ENCODE results near the gene POLR2E. TPM values are rescaled to one million over a fixed set of nuclear protein-coding genes. Genes with fewer than 3 reads are reported as not detected.

Gene POLR2E
- polyA plus RNA-seq, 1 donor = 130 TPM

DNA sequence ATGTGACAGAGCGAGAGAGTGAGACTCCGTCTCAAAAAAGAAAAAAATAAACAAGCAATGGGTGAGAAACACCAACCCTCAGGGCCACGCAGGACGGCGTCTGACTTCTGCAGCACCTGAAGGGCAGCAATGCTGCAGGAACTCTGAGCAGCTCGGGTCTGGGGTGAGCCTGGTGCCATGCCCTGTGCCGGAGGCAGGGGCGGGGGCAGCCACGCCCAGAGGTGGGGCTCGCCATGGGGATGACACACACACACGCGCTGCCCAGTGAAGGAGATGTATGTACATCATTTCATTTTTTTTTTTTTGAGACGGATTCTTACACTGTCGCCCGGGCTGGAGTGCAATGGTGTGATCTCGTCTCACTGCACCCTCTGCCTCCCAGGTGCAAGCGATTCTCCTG, 32.9 kb upstream of the POLR2E start:
- Histone ChIP-seq H3K4me1 (ENCODE audit: control insufficient read depth, insufficient read depth, low read length) (peaks cover 20% of the 10 kb centered on the region), H3K9me3 (ENCODE audit: control insufficient read depth, low read depth, low read length) (peaks cover 10% of the 10 kb centered on the region), H3K4me3 (ENCODE audit: low read length) (no peak overlapping the region), H3K27ac (ENCODE audit: low read length) (no peak overlapping the region), H3K27me3 (ENCODE audit: control insufficient read depth, insufficient read depth, low read length) (no peaks in the 10 kb centered on the region), H3K36me3 (ENCODE audit: control insufficient read depth, insufficient read depth, low read length) (peaks cover 43% of the 10 kb centered on the region)
- WGBS (ENCODE audit: insufficient coverage, low lambda C conversion rate) = 90% methylated on average over 2 of the region's 17 CpGs
- DNase-seq = no peak

DNA sequence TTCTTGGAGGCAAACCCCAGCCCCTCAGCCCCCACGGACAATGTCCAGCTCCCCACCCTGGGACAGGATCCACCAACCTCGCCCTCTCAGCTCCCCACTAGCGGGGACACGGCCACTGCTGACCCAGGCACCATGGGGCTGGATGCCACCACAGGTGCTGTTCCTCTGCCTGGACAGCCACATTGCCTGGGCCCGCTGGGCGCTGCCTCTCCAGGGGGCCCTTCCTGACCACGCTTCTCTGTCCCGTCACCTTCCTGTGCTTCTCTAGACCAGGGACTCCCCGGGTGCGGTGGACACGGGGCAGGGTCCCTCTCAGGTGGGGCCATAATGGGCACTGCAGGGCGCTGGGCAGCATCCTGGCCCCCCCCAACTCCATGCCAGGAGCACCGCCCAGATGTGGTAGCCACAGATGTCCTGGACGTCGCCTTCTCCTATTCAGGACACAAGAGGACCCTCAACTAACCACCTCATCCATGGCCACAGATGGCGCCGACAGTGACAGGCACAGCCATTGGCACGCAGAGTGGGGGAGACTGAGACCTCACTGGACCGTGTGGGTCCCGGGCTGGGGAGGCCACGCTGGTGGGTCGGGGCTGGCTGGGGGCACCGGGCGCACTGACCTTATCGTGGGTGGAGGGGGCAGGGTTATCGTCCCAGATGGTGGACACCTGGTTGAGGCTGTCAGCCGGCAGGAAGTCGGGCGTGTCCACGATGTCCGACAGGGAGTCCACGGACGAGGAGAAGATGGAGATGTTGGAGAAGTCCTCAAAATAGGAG, 32.0 kb upstream of the POLR2E start:
- Histone ChIP-seq H3K27ac (ENCODE audit: low read length) (no peak overlapping the region), H3K4me1 (ENCODE audit: control insufficient read depth, insufficient read depth, low read length) (peaks cover 13% of the 10 kb centered on the region), H3K27me3 (ENCODE audit: control insufficient read depth, insufficient read depth, low read length) (no peaks in the 10 kb centered on the region), H3K36me3 (ENCODE audit: control insufficient read depth, insufficient read depth, low read length) (peaks cover 51% of the 10 kb centered on the region), H3K9me3 (ENCODE audit: control insufficient read depth, low read depth, low read length) (peaks cover 12% of the 10 kb centered on the region), H3K4me3 (ENCODE audit: low read length) (no peak overlapping the region)
- WGBS (ENCODE audit: insufficient coverage, low lambda C conversion rate) = no CpG with 5 or more reads among the region's 33 CpGs
- DNase-seq = no peak

DNA sequence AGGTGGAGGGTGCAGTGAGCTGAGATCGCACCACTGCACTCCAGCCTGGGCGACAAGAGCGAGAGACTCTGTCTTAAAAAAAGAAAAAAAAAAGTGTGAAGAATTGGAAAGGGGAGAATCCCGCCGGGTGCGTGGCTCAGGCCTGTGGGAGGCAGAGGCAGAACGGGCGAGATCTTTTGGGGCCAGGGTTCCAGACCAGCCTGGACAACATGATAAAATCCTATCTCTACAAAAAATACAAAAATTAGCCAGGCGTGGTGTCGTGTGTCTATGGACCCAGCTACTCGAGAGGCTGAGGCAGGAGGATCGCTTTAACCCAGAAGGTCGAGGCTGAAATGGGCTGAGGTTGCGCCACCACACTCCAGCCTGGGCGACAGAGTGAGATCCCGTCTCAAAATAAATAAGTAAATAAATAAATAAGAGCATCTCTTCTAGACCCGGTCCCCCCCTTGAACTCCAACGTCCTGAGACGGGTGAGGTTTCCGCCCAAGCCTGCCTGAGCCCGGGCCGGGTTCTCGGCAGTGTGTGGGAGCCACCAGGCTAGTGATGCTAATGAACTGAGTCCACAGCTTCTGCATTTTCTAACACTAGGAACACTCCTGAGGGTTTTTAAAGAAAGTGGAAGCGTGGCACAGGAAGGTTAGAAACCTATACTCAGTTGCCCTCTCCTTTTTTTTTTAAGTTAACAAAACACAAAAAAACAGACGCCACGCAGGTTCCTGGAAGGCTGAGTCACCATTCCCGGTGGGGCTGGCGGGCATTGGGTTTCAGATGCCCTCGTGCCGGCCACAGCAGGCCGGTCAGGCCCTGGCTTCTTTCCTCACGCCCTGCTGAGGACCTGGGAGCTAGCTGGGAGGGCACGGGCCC, 30.7 kb upstream of the POLR2E start:
- H3K4me1 ChIP-seq (ENCODE audit: control insufficient read depth, insufficient read depth, low read length) = peaks cover 2% of the 10 kb centered on the region
- no peak overlapping the region for H3K4me3 ChIP-seq (ENCODE audit: low read length)
- H3K36me3 ChIP-seq (ENCODE audit: control insufficient read depth, insufficient read depth, low read length) = peaks cover 64% of the 10 kb centered on the region
- H3K27me3 ChIP-seq (ENCODE audit: control insufficient read depth, insufficient read depth, low read length) = no peaks in the 10 kb centered on the region
- no peak overlapping the region for H3K27ac ChIP-seq (ENCODE audit: low read length)
- no peak for DNase-seq
- WGBS (ENCODE audit: insufficient coverage, low lambda C conversion rate) = 98% methylated on average over 8 of the region's 33 CpGs
- H3K9me3 ChIP-seq (ENCODE audit: control insufficient read depth, low read depth, low read length) = peaks cover 12% of the 10 kb centered on the region

- no CpG with 5 or more reads among the region's 23 CpGs for whole genome bisulfite sequencing (ENCODE audit: insufficient coverage, low lambda C conversion rate)
- Histone ChIP-seq H3K9me3 (ENCODE audit: control insufficient read depth, low read depth, low read length) (peaks cover 16% of the 10 kb centered on the region), H3K27ac (ENCODE audit: low read length) (no peak overlapping the region), H3K27me3 (ENCODE audit: control insufficient read depth, insufficient read depth, low read length) (no peaks in the 10 kb centered on the region), H3K4me1 (ENCODE audit: control insufficient read depth, insufficient read depth, low read length) (peaks cover 2% of the 10 kb centered on the region), H3K36me3 (ENCODE audit: control insufficient read depth, insufficient read depth, low read length) (peaks cover 79% of the 10 kb centered on the region), H3K4me3 (ENCODE audit: low read length) (no peak overlapping the region)
- DNase-seq = no peak
Observed at GRCh38 chr19:1123885-1124677, 28.9 kb upstream of the POLR2E start.

GRCh38 chr19:1123381-1123780, 28.2 kb upstream of the POLR2E start:
- Histone ChIP-seq H3K27me3 (ENCODE audit: control insufficient read depth, insufficient read depth, low read length) (no peaks in the 10 kb centered on the region), H3K36me3 (ENCODE audit: control insufficient read depth, insufficient read depth, low read length) (peaks cover 86% of the 10 kb centered on the region), H3K9me3 (ENCODE audit: control insufficient read depth, low read depth, low read length) (peaks cover 16% of the 10 kb centered on the region), H3K4me1 (ENCODE audit: control insufficient read depth, insufficient read depth, low read length) (peaks cover 2% of the 10 kb centered on the region), H3K27ac (ENCODE audit: low read length) (no peak overlapping the region), H3K4me3 (ENCODE audit: low read length) (no peak overlapping the region)
- DNase-seq = no peak
- WGBS (ENCODE audit: insufficient coverage, low lambda C conversion rate) = no CpG with 5 or more reads among the region's 20 CpGs

GRCh38 chr19:1122972-1123363, 27.8 kb upstream of the POLR2E start:
- peaks cover 2% of the 10 kb centered on the region for H3K4me1 ChIP-seq (ENCODE audit: control insufficient read depth, insufficient read depth, low read length)
- peaks cover 88% of the 10 kb centered on the region for H3K36me3 ChIP-seq (ENCODE audit: control insufficient read depth, insufficient read depth, low read length)
- H3K27ac ChIP-seq (ENCODE audit: low read length) = no peak overlapping the region
- no peak overlapping the region for H3K4me3 ChIP-seq (ENCODE audit: low read length)
- no peaks in the 10 kb centered on the region for H3K27me3 ChIP-seq (ENCODE audit: control insufficient read depth, insufficient read depth, low read length)
- WGBS (ENCODE audit: insufficient coverage, low lambda C conversion rate) = no CpG with 5 or more reads among the region's 21 CpGs
- H3K9me3 ChIP-seq (ENCODE audit: control insufficient read depth, low read depth, low read length) = peaks cover 16% of the 10 kb centered on the region
- peak in 1 of 2 donors; percentile 38 for DNase-seq

- DNase-seq = no peak
- Histone ChIP-seq H3K36me3 (ENCODE audit: control insufficient read depth, insufficient read depth, low read length) (peaks cover 92% of the 10 kb centered on the region), H3K27me3 (ENCODE audit: control insufficient read depth, insufficient read depth, low read length) (no peaks in the 10 kb centered on the region), H3K27ac (ENCODE audit: low read length) (no peak overlapping the region), H3K4me1 (ENCODE audit: control insufficient read depth, insufficient read depth, low read length) (peaks cover 2% of the 10 kb centered on the region), H3K9me3 (ENCODE audit: control insufficient read depth, low read depth, low read length) (peaks cover 16% of the 10 kb centered on the region), H3K4me3 (ENCODE audit: low read length) (no peak overlapping the region)
- WGBS (ENCODE audit: insufficient coverage, low lambda C conversion rate) = no CpG with 5 or more reads among the region's 63 CpGs
Observed at GRCh38 chr19:1122021-1122971, 27.1 kb upstream of the POLR2E start.

DNA sequence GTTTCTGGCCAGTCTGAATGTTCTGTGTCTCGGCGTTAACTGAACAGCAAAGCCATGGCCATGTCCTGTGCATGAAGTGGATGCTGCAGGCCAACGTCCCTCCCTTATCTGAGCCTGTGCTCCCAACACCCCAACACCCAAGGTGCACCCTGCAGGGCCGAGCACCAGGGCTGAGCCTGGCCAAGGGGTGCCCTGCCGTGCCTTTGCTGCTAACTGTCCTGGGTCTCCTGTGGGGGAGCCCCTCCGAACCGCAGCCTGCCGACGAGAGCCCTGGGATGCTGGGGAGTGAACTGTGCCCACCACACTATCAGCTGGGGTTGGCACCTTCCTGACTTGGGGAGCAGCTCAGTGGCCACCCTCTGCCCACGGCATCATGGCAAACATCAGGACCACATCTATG, 26.2 kb upstream of the POLR2E start:
- no peak overlapping the region for H3K4me3 ChIP-seq (ENCODE audit: low read length)
- no peaks in the 10 kb centered on the region for H3K27me3 ChIP-seq (ENCODE audit: control insufficient read depth, insufficient read depth, low read length)
- H3K4me1 ChIP-seq (ENCODE audit: control insufficient read depth, insufficient read depth, low read length) = peaks cover 2% of the 10 kb centered on the region
- H3K36me3 ChIP-seq (ENCODE audit: control insufficient read depth, insufficient read depth, low read length) = peaks cover 92% of the 10 kb centered on the region
- no CpG with 5 or more reads among the region's 10 CpGs for WGBS (ENCODE audit: insufficient coverage, low lambda C conversion rate)
- H3K9me3 ChIP-seq (ENCODE audit: control insufficient read depth, low read depth, low read length) = peaks cover 16% of the 10 kb centered on the region
- no peak overlapping the region for H3K27ac ChIP-seq (ENCODE audit: low read length)
- DNase-seq = no peak

- Histone ChIP-seq H3K27me3 (ENCODE audit: control insufficient read depth, insufficient read depth, low read length) (no peaks in the 10 kb centered on the region), H3K36me3 (ENCODE audit: control insufficient read depth, insufficient read depth, low read length) (peaks cover 88% of the 10 kb centered on the region), H3K27ac (ENCODE audit: low read length) (no peak overlapping the region), H3K9me3 (ENCODE audit: control insufficient read depth, low read depth, low read length) (peaks cover 16% of the 10 kb centered on the region), H3K4me1 (ENCODE audit: control insufficient read depth, insufficient read depth, low read length) (peaks cover 2% of the 10 kb centered on the region), H3K4me3 (ENCODE audit: low read length) (no peak overlapping the region)
- WGBS (ENCODE audit: insufficient coverage, low lambda C conversion rate) = no CpG with 5 or more reads among the region's 50 CpGs
- no peak for DNase-seq
Observed at GRCh38 chr19:1119475-1120217, 24.5 kb upstream of the POLR2E start.

Measured in large intestine (tissue), 3 donors.